HG02885 (cell line): ENCODE measurements around the gene RPL39L.
"Not testable (repeated sequence)": the region's sequence is repeated elsewhere in the genome, so short reads cannot be mapped to it uniquely, and the experiment has no call there.

ENCODE experiments used
- ATAC-seq: cut with Tn5 transposase; IDR thresholded peaks from one replicate; pipeline ENCODE4 v1.9.1; 2021; ENCODE audit warnings: mild to moderate bottlenecking; ENCODE audit not compliant: unreplicated experiment, poor library complexity

The RPL39L gene

GRCh38 chr3:187145149-187145895 is 6.0 kb upstream of the RPL39L start:
- no peak for ATAC-seq

GRCh38 chr3:187139895-187140253 is 578 bp upstream of the RPL39L start:
- ATAC-seq, result no peak

- no peak for ATAC-seq
These were observed 2.4 kb downstream of the RPL39L start for GRCh38 chr3:187136936-187137335.

- no peak for ATAC-seq
These were observed 3.0 kb downstream of the RPL39L start for GRCh38 chr3:187136337-187136736.

- ATAC-seq, result not testable (repeated sequence)
These were observed 4.1 kb downstream of the RPL39L start for GRCh38 chr3:187135172-187135690.

- ATAC-seq, result not testable (repeated sequence)
These were observed 6.1 kb downstream of the RPL39L start for GRCh38 chr3:187133181-187133580.

- ATAC-seq, result no peak
These were observed 6.6 kb downstream of the RPL39L start for GRCh38 chr3:187132666-187133065.

GRCh38 chr3:187131981-187132380 is 7.3 kb downstream of the RPL39L start:
- ATAC-seq, result no peak

- ATAC-seq, result peak; percentile 76
These were observed 8.8 kb downstream of the RPL39L start for GRCh38 chr3:187130346-187131066.

GRCh38 chr3:187125319-187126031 is 13.8 kb downstream of the RPL39L start:
- peak; percentile 88 for ATAC-seq

GRCh38 chr3:187122261-187122660 is 17.0 kb downstream of the RPL39L start:
- ATAC-seq, result no peak

GRCh38 chr3:187120326-187120725 is 19.0 kb downstream of the RPL39L start:
- no peak for ATAC-seq

- no peak for ATAC-seq
These were observed 24.8 kb downstream of the RPL39L start for GRCh38 chr3:187114511-187114910.

GRCh38 chr3:187112934-187113793 is 26.1 kb downstream of the RPL39L start:
- ATAC-seq, result no peak

GRCh38 chr3:187110156-187110555 is 29.1 kb downstream of the RPL39L start:
- no peak for ATAC-seq

- no peak for ATAC-seq
These were observed 31.3 kb downstream of the RPL39L start for GRCh38 chr3:187107989-187108388.

GRCh38 chr3:187105700-187106099 is 33.6 kb downstream of the RPL39L start:
- no peak for ATAC-seq

GRCh38 chr3:187104933-187105332 is 34.4 kb downstream of the RPL39L start:
- peak; percentile 75 for ATAC-seq

GRCh38 chr3:187104342-187104741 is 35.0 kb downstream of the RPL39L start:
- ATAC-seq, result no peak

GRCh38 chr3:187103251-187103650 is 36.0 kb downstream of the RPL39L start:
- no peak for ATAC-seq
